ENCODE measurements around the gene IL9.

- no peak for TF ChIP-seq POLR2A (IDR thresholded peaks at IDR 0.05)
- TF ChIP-seq, protein P1, sequence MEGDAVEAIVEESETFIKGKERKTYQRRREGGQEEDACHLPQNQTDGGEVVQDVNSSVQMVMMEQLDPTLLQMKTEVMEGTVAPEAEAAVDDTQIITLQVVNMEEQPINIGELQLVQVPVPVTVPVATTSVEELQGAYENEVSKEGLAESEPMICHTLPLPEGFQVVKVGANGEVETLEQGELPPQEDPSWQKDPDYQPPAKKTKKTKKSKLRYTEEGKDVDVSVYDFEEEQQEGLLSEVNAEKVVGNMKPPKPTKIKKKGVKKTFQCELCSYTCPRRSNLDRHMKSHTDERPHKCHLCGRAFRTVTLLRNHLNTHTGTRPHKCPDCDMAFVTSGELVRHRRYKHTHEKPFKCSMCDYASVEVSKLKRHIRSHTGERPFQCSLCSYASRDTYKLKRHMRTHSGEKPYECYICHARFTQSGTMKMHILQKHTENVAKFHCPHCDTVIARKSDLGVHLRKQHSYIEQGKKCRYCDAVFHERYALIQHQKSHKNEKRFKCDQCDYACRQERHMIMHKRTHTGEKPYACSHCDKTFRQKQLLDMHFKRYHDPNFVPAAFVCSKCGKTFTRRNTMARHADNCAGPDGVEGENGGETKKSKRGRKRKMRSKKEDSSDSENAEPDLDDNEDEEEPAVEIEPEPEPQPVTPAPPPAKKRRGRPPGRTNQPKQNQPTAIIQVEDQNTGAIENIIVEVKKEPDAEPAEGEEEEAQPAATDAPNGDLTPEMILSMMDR (IDR thresholded peaks at IDR 0.05): no peak
Measured at GRCh38 chr5:135873831-135874230, 21.8 kb downstream of the IL9 start.
